IMR-90 (cell line): ENCODE measurements around the gene ANXA7. TPM values are rescaled to one million over a fixed set of nuclear protein-coding genes. Genes with fewer than 3 reads are reported as not detected.

ENCODE experiments used
- ATAC-seq: fragments of 200-7000 bp; cut with Tn5 transposase; 2 replicates; pipeline ENCODE4 v1.9.1; 2020; ENCODE audit warnings: low read depth, mild to moderate bottlenecking, moderate library complexity
- BruUV-seq: library from RNA; stranded (reverse); fragments of 400-500 nt; replicated peaks from 2 replicates; lab custom pipeline; 2021; lab: Mats Ljungman, UMichigan
- CTCF ChIA-PET: fragments of 300-600 bp; formaldehyde crosslinking; extraction: SDS; loops from one replicate; lab custom pipeline; 2021; ENCODE audit warnings: antibody characterized with exemption; lab: Yijun Ruan, JAX
- POLR2A ChIA-PET: fragments of 300-600 bp; sonication (Branson Sonifier 250); formaldehyde crosslinking; loops from one replicate; lab custom pipeline; 2022; ENCODE audit warnings: antibody characterized with exemption; ENCODE audit not compliant: unreplicated experiment; lab: Charles Lee
- DNase-seq: peaks from one replicate; pipeline ENCODE4 v3.0.0; 2013
- H2AFZ ChIP-seq: replicated peaks from 2 replicates; pipeline ENCODE3; 2013; ENCODE audit warnings: low read length, mild to moderate bottlenecking; ENCODE audit not compliant: poor library complexity
- H2AK5ac ChIP-seq: 2 replicates; pipeline ENCODE4 v1.6.1; 2013; ENCODE audit warnings: low read depth, low read length, inconsistent platforms
- H2AK9ac ChIP-seq: replicated peaks from 2 replicates; pipeline ENCODE3; 2013; ENCODE audit warnings: mild to moderate bottlenecking, low read depth, low read length, moderate library complexity; ENCODE audit not compliant: poor library complexity
- H2BK120ac ChIP-seq: 2 replicates; pipeline ENCODE4 v1.6.1; 2013; ENCODE audit warnings: low read depth, low read length, inconsistent platforms
- H2BK15ac ChIP-seq: 3 replicates; pipeline ENCODE4 v1.6.1; 2013; ENCODE audit warnings: low read depth, low read length, inconsistent platforms
- H2BK20ac ChIP-seq: 2 replicates; pipeline ENCODE4 v1.6.1; 2013; ENCODE audit warnings: low read depth, mild to moderate bottlenecking, inconsistent platforms, low read length, moderate library complexity
- H2BK5ac ChIP-seq: 2 replicates; pipeline ENCODE4 v1.6.1; 2013; ENCODE audit warnings: mild to moderate bottlenecking, low read depth, low read length, inconsistent platforms; ENCODE audit not compliant: poor library complexity, severe bottlenecking
- H3K14ac ChIP-seq: replicated peaks from 2 replicates; pipeline ENCODE4 v1.6.1; 2013; ENCODE audit warnings: low read depth, low read length, inconsistent platforms
- H3K18ac ChIP-seq: 2 replicates; pipeline ENCODE4 v1.6.1; 2013; ENCODE audit warnings: low read depth, low read length, control low read depth
- H3K23ac ChIP-seq: 2 replicates; pipeline ENCODE4 v1.6.1; 2013; ENCODE audit warnings: low read depth, low read length, inconsistent platforms
- H3K27ac ChIP-seq: 2 replicates; pipeline ENCODE4 v1.5.1; 2013; ENCODE audit warnings: mild to moderate bottlenecking, control low read depth, low read length; ENCODE audit not compliant: insufficient read depth
- H3K27me3 ChIP-seq: 2 replicates; pipeline ENCODE4 v1.6.1; 2013; ENCODE audit warnings: low read length; ENCODE audit not compliant: control insufficient read depth, insufficient read depth
- H3K36me3 ChIP-seq: 2 replicates; pipeline ENCODE4 v1.6.1; 2013; ENCODE audit warnings: low read length, mixed read lengths; ENCODE audit not compliant: control insufficient read depth, insufficient read depth
- H3K4ac ChIP-seq: 2 replicates; pipeline ENCODE4 v1.6.1; 2013; ENCODE audit warnings: low read depth, low read length, inconsistent platforms
- H3K4me1 ChIP-seq: 2 replicates; pipeline ENCODE4 v1.6.1; 2013; ENCODE audit warnings: low read length, mixed read lengths; ENCODE audit not compliant: control insufficient read depth, insufficient read depth
- H3K4me2 ChIP-seq: 2 replicates; pipeline ENCODE4 v1.6.1; 2013; ENCODE audit warnings: low read depth, mild to moderate bottlenecking, control low read depth, low read length, moderate library complexity
- H3K4me3 ChIP-seq: 2 replicates; pipeline ENCODE4 v1.5.1; 2013; ENCODE audit warnings: low read depth, mild to moderate bottlenecking, control low read depth, low read length, moderate library complexity; ENCODE audit not compliant: insufficient read depth
- H3K56ac ChIP-seq: 2 replicates; pipeline ENCODE4 v1.6.1; 2013; ENCODE audit warnings: low read length, inconsistent platforms; ENCODE audit not compliant: insufficient read depth; ENCODE audit errors: extremely low read depth
- H3K79me1 ChIP-seq, 2 experiments: 2 replicates each; pipeline ENCODE4 v1.6.1; 2013; ENCODE audit warnings: low read length in 2 of 2, inconsistent platforms in 1 of 2, low read depth in 1 of 2
- H3K9ac ChIP-seq: 2 replicates; pipeline ENCODE4 v1.6.1; 2013; ENCODE audit warnings: low read depth, low read length, control low read depth
- H3K9me1 ChIP-seq: 2 replicates; pipeline ENCODE4 v1.6.1; 2013; ENCODE audit warnings: low read length, inconsistent platforms; ENCODE audit not compliant: insufficient read depth
- H3K9me3 ChIP-seq: 2 replicates; pipeline ENCODE4 v1.6.1; 2013; ENCODE audit warnings: low read length; ENCODE audit not compliant: control insufficient read depth, insufficient read depth
- H4K20me1 ChIP-seq: 2 replicates; pipeline ENCODE4 v1.6.1; 2013; ENCODE audit warnings: low read length, inconsistent platforms; ENCODE audit not compliant: insufficient read depth
- H4K5ac ChIP-seq: 2 replicates; pipeline ENCODE4 v1.6.1; 2013; ENCODE audit warnings: mild to moderate bottlenecking, low read depth, low read length, control low read depth
- H4K8ac ChIP-seq, 2 experiments: 2 replicates each; pipeline ENCODE4 v1.6.1; 2013; ENCODE audit warnings: low read depth in 2 of 2, low read length in 2 of 2, control low read depth in 1 of 2, inconsistent platforms in 1 of 2
- H4K91ac ChIP-seq: 2 replicates; pipeline ENCODE4 v1.6.1; 2013; ENCODE audit warnings: low read depth, low read length, inconsistent platforms; ENCODE audit not compliant: insufficient read depth
- BHLHE40 ChIP-seq: fragments of 150-350 bp; IDR thresholded peaks from 2 replicates; pipeline ENCODE4 v1.6.1; 2016; ENCODE audit warnings: mild to moderate bottlenecking, low read depth, low read length
- CEBPB ChIP-seq: IDR thresholded peaks from 2 replicates; pipeline ENCODE4 v1.6.1; 2012; ENCODE audit warnings: low read depth, low read length, improper control_type of control experiment
- CHD1 ChIP-seq: IDR thresholded peaks from 2 replicates; pipeline ENCODE4 v1.6.1; 2012; ENCODE audit warnings: low read depth, low read length, improper control_type of control experiment
- FOS ChIP-seq: fragments of 150-350 bp; IDR thresholded peaks from 2 replicates; pipeline ENCODE4 v1.6.1; 2016; ENCODE audit warnings: low read depth, low read length
- MAFK ChIP-seq: IDR thresholded peaks from 2 replicates; pipeline ENCODE4 v1.6.1; 2012; ENCODE audit warnings: low read depth, low read length, improper control_type of control experiment
- MAZ ChIP-seq: IDR thresholded peaks from 2 replicates; pipeline ENCODE4 v1.6.1; 2012; ENCODE audit warnings: low read depth, mild to moderate bottlenecking, low read length, improper control_type of control experiment, moderate library complexity, borderline replicate concordance
- MXI1 ChIP-seq: IDR thresholded peaks from 2 replicates; pipeline ENCODE4 v1.6.1; 2012; ENCODE audit warnings: low read depth, mild to moderate bottlenecking, low read length, moderate library complexity, borderline replicate concordance
- NFE2L2 ChIP-seq: fragments of 150-350 bp; IDR thresholded peaks from 2 replicates; pipeline ENCODE4 v1.6.1; 2016; ENCODE audit warnings: low read depth, mild to moderate bottlenecking, low read length
- POLR2A ChIP-seq: IDR thresholded peaks from 2 replicates; pipeline ENCODE4 v1.6.1; 2012; ENCODE audit warnings: mild to moderate bottlenecking, low read depth, low read length
- RAD21 ChIP-seq: IDR thresholded peaks from 2 replicates; pipeline ENCODE4 v1.6.1; 2012; ENCODE audit warnings: low read length, improper control_type of control experiment
- RCOR1 ChIP-seq: IDR thresholded peaks from 2 replicates; pipeline ENCODE4 v1.6.1; 2012; ENCODE audit warnings: mild to moderate bottlenecking, low read length, improper control_type of control experiment; ENCODE audit not compliant: insufficient replicate concordance
- RFX5 ChIP-seq: IDR thresholded peaks from 2 replicates; pipeline ENCODE4 v1.8.0; 2012; ENCODE audit warnings: low read depth, mild to moderate bottlenecking, low read length, moderate library complexity
- SMC3 ChIP-seq: fragments of 150-350 bp; IDR thresholded peaks from 2 replicates; pipeline ENCODE4 v1.6.1; 2016; ENCODE audit warnings: low read depth, mild to moderate bottlenecking, antibody characterized with exemption, low read length, moderate library complexity
- WGBS, 2 experiments: methylation state at CpG; one replicate each; pipeline versions ENCODE4 v1.1.5 to v1.1.7; 2013; ENCODE audit warnings: missing lambda C conversion rate in 2 of 2; ENCODE audit not compliant: insufficient read length in 1 of 2; ENCODE audit errors: extremely low coverage in 2 of 2; 5-methylcytosine and 5-hydroxymethylcytosine counted together
- dilution Hi-C: fragments of 300-500 bp; cut with HindIII; formaldehyde crosslinking; loops from one replicate; pipeline ENCODE4 v1.14.3; 2018; ENCODE audit warnings: low sequenced_read_pairs; ENCODE audit not compliant: unreplicated experiment
- in situ Hi-C: fragments of 300-500 bp; cut with MboI; formaldehyde crosslinking; loops from 3 replicates; pipeline ENCODE4 v1.14.3; 2019; ENCODE audit warnings: low sequenced_read_pairs, inconsistent platforms, mixed read lengths
- intact Hi-C: fragments of 100-400 bp; cut with micrococcal nuclease; formaldehyde crosslinking; loops from 2 replicates; pipeline ENCODE4 v1.10.0; 2022
- polyA plus RNA-seq, 3 experiments: library from polyadenylated mRNA; depleted of rRNA; stranded (reverse); fragments of >200 nt; gene quantifications; 2 replicates each; pipeline ENCODE4 v1.2.3, GENCODE V29; 2012; ENCODE audit warnings: low replicate concordance in 1 of 3
- total RNA-seq: library from RNA; depleted of rRNA; stranded (reverse); fragments of >200 nt; gene quantifications from 2 replicates; pipeline ENCODE4 v1.2.3, GENCODE V29; 2012
- TF ChIP-seq, protein P1 (sequence below): fragments of 150-350 bp; IDR thresholded peaks from 2 replicates; pipeline ENCODE4 v1.6.1; 2016; ENCODE audit warnings: low read depth, mild to moderate bottlenecking, low read length, moderate library complexity, borderline replicate concordance
- TF ChIP-seq, protein P2 (sequence below): conservative IDR thresholded peaks from 2 replicates; pipeline ENCODE4 v1.5.1; 2012; ENCODE audit warnings: mild to moderate bottlenecking, low read depth, low read length, improper control_type of control experiment
- TF ChIP-seq, protein P3 (sequence below): fragments of 150-350 bp; IDR thresholded peaks from 2 replicates; pipeline ENCODE4 v1.6.1; 2017; ENCODE audit warnings: mild to moderate bottlenecking, antibody characterized with exemption, low read length, low read depth

Gene ANXA7
- total and polyA plus RNA-seq, 2 of the 4 experiments (the other 2 are of a cell fraction), result 77.4 to 120 TPM

DNA sequence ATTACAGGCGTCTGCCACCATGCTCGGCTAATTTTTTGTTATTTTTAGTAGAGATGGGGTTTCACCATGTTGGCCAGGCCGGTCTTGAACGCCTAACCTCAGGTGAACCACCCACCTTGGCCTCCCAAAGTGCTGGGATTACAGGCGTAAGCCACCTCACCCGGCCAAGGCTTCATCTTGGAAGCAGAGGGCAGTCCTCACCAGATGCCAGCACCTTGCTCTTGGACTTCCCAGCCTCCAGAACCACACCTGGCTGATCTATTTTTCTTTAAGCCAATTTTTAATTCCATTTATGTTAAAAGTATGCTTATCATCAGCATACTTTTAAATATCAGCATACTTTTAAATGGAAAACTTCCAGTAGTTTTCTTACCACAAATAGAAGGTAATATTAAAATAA, 12.2 kb downstream of the ANXA7 start:
- H3K18ac ChIP-seq, result no peak overlapping the region
- no peak overlapping the region for H2BK5ac ChIP-seq
- H4K91ac ChIP-seq, result no peak overlapping the region
- H4K20me1 ChIP-seq, result peaks cover 25% of the 10 kb centered on the region
- no peak overlapping the region for H3K9ac ChIP-seq
- no peak overlapping the region for H2AK9ac ChIP-seq
- no peak overlapping the region for H2AK5ac ChIP-seq
- no peaks in the 10 kb centered on the region for H3K9me3 ChIP-seq
- peaks cover 8% of the 10 kb centered on the region for H3K36me3 ChIP-seq
- H3K56ac ChIP-seq, result no peak overlapping the region
- no peak overlapping the region for H3K23ac ChIP-seq
- peaks cover 2% of the 10 kb centered on the region; the same call in 1 of the 2 replicates for H3K9me1 ChIP-seq
- H4K8ac ChIP-seq, result no peak overlapping the region
- ChIA-PET CTCF (no interaction called here), POLR2A (no interaction called here)
- DNase-seq (no peak), ATAC-seq (no peak)
- H2AFZ ChIP-seq, result no peak overlapping the region
- intact Hi-C loops, result no loop called here
- no peaks in the 10 kb centered on the region for H3K4me1 ChIP-seq
- no TSS peak for BruUV-seq
- dilution Hi-C loops, result no loop called here
- H4K5ac ChIP-seq, result no peak overlapping the region
- no peak overlapping the region for H3K4me3 ChIP-seq
- peaks cover 21 to 53% of the 10 kb centered on the region in 2 experiments for H3K79me1 ChIP-seq
- no peak overlapping the region for H2BK120ac ChIP-seq
- H3K14ac ChIP-seq, result no peak overlapping the region; the same call in 1 of the 2 replicates
- WGBS, 2 experiments, result no CpG with 5 or more reads among the region's 6 CpGs
- H2BK15ac ChIP-seq, result no peak overlapping the region
- TF ChIP-seq, protein P1, sequence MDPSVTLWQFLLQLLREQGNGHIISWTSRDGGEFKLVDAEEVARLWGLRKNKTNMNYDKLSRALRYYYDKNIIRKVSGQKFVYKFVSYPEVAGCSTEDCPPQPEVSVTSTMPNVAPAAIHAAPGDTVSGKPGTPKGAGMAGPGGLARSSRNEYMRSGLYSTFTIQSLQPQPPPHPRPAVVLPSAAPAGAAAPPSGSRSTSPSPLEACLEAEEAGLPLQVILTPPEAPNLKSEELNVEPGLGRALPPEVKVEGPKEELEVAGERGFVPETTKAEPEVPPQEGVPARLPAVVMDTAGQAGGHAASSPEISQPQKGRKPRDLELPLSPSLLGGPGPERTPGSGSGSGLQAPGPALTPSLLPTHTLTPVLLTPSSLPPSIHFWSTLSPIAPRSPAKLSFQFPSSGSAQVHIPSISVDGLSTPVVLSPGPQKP, result no peak
- TF ChIP-seq, protein P2, sequence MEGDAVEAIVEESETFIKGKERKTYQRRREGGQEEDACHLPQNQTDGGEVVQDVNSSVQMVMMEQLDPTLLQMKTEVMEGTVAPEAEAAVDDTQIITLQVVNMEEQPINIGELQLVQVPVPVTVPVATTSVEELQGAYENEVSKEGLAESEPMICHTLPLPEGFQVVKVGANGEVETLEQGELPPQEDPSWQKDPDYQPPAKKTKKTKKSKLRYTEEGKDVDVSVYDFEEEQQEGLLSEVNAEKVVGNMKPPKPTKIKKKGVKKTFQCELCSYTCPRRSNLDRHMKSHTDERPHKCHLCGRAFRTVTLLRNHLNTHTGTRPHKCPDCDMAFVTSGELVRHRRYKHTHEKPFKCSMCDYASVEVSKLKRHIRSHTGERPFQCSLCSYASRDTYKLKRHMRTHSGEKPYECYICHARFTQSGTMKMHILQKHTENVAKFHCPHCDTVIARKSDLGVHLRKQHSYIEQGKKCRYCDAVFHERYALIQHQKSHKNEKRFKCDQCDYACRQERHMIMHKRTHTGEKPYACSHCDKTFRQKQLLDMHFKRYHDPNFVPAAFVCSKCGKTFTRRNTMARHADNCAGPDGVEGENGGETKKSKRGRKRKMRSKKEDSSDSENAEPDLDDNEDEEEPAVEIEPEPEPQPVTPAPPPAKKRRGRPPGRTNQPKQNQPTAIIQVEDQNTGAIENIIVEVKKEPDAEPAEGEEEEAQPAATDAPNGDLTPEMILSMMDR, result no peak
- TF ChIP-seq RFX5 (no peak), CEBPB (no peak), MAFK (no peak), NFE2L2 (no peak), RAD21 (no peak), RCOR1 (no peak), MAZ (no peak), POLR2A (no peak), SMC3 (no peak), FOS (no peak), MXI1 (no peak), BHLHE40 (no peak), CHD1 (no peak)
- TF ChIP-seq, protein P3, sequence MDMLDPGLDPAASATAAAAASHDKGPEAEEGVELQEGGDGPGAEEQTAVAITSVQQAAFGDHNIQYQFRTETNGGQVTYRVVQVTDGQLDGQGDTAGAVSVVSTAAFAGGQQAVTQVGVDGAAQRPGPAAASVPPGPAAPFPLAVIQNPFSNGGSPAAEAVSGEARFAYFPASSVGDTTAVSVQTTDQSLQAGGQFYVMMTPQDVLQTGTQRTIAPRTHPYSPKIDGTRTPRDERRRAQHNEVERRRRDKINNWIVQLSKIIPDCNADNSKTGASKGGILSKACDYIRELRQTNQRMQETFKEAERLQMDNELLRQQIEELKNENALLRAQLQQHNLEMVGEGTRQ, result no peak
- H3K4me2 ChIP-seq, result no peak overlapping the region
- no peaks in the 10 kb centered on the region for H3K27me3 ChIP-seq
- no peak overlapping the region for H3K27ac ChIP-seq
- in situ Hi-C loops, result no loop called here
- H3K4ac ChIP-seq, result no peak overlapping the region
- H2BK20ac ChIP-seq, result no peak overlapping the region
